GM21723 (cell line): ENCODE results near the gene MDGA2.
"Not testable (repeated sequence)": the region's sequence is repeated elsewhere in the genome, so short reads cannot be mapped to it uniquely, and the experiment has no call there.

Experiments
- ATAC-seq: cut with Tn5 transposase; IDR thresholded peaks from one replicate; pipeline ENCODE4 v1.9.1; 2021; ENCODE audit warnings: mild to moderate bottlenecking, moderate library complexity; ENCODE audit not compliant: unreplicated experiment

The MDGA2 gene

GRCh38 chr14:47246367-47246766 lies 429.0 kb downstream of the MDGA2 start:
- no peak for ATAC-seq

DNA sequence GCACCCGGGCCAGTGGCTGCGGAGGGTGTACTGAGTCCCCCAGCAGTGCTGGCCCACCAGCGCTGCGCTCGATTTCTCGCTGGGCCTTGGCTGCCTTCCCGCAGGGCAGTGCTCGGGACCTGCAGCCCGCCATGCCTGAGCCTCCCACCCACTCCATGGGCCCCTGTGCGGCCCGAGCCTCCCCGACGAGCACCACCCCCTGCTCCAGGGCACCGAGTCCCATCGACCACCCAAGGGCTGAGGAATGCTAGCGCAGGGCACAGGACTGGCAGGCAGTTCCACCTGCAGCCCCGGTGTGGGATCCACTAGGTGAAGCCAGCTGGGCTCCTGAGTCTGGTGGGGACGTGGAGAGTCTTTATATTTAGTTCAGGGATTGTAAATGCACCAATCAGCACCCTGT lies 432.8 kb downstream of the MDGA2 start:
- not testable (repeated sequence) for ATAC-seq

DNA sequence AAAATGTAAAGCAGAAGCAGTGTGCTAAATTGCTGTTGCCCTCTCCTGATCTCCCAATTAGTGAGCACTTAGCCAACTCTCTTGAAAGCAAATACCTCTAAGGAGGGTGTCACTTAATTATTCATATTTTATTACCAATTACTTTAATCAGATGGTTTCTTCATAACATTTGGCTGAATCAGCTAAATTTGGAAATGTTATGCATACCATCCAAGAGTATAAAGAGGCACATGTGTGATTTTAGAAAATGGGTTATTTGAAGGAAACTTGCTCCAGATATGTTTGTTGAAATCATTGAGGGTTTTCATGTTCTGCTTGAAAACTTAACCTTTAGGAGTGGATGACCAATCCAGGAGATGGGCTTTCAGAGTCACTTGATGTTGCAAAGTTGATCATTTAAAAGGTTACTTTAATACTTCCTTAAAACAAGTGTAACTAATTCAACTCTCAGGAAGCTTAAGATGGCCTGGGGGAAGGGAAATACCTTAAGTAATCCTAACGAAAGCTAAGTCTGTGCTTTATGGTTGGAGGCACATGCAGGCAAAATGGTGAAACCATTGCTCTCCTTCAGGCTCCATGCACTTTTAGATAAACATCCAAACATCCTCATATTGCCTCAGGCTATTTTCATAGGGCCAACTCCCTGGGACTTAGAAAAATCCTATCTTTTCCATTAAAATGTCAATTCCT lies 434.5 kb downstream of the MDGA2 start:
- no peak for ATAC-seq

DNA sequence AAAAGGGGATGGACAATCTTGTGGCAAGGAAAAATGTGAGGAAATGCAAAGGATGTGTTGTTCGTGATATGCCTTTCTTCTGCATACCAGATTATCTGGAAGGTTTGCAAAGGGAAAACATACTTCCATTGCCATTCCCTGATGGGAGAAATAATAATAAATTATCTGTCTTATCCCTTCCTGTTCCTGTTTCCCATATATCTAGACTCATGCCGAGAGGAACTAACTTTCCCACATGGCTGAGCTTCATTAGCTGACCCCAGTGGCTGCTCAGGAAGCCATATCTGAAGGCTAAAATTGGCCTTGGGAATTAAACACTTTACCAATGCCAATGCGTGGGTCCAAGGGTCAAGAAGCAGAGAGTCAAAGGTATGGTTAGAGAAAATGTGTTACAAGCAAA lies 439.8 kb downstream of the MDGA2 start:
- ATAC-seq: no peak

GRCh38 chr14:47226877-47227520 lies 448.4 kb downstream of the MDGA2 start:
- no peak for ATAC-seq

DNA sequence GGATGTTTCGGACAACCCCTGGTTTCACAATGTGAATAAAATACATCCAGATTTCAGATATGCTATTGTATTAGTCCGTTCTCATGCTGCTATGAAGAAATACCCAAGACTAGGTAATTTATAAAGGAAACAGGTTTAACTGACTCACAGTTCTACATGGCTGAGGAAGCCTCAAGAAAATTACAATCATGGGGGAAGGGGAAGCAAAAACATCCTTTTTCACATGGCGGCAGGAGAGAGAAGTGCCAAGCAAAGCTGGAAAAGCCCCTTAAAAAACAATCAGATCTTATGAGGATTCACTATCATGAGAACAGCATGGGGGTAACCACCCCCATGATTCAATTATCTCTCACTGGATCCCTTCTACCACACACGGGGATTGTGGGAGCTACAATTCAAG lies 451.7 kb downstream of the MDGA2 start:
- no peak for ATAC-seq

GRCh38 chr14:47220096-47220495 lies 455.3 kb downstream of the MDGA2 start:
- no peak for ATAC-seq

- no peak for ATAC-seq
Measured at GRCh38 chr14:47211263-47211662, 464.1 kb downstream of the MDGA2 start.

- ATAC-seq: no peak
Measured at GRCh38 chr14:47210099-47210498, 465.3 kb downstream of the MDGA2 start.

- no peak for ATAC-seq
Measured at GRCh38 chr14:47208434-47208833, 467.0 kb downstream of the MDGA2 start.

- no peak for ATAC-seq
Measured at GRCh38 chr14:47207617-47208016, 467.8 kb downstream of the MDGA2 start.

DNA sequence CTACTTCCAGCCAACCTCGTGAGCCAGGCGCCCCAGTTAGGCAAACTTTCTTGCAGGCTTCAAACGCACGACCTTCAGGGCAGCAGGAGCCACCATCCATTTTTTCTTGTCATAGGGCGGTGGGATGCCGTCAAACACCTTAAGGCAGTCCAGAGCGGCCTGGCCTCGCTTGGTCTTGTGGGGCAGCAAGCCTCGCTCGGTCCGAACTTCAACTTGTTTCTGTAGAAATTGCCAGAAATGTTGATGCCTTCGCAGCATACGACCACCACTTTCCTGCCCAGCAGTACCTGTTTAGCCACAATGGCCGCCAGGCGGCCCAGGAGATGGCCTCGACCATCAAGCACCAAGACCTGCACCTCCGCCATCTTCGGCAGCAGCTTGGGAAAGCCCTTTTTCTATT lies 474.7 kb downstream of the MDGA2 start:
- no peak for ATAC-seq

DNA sequence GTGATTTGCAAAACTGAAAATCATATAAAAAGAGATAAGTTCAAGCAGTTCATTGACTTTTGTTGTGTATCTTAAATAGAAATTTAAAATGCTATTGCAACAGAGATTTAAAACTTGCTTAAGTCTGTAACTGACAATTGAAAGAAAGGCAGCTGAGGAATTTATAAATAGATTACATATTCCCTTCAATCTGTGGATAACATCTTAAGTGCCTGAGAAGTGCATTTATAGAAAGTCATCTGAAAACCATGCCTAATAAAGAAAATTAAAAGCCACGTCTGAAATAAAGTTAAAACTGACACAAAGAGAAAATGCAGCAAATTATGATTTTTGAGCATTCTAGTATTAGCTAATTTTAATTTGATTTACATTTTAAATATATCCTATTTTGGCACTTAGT lies 479.8 kb downstream of the MDGA2 start:
- ATAC-seq: no peak

GRCh38 chr14:47194055-47194454 lies 481.4 kb downstream of the MDGA2 start:
- no peak for ATAC-seq

- not testable (repeated sequence) for ATAC-seq
Measured at GRCh38 chr14:47192203-47192602, 483.2 kb downstream of the MDGA2 start.

DNA sequence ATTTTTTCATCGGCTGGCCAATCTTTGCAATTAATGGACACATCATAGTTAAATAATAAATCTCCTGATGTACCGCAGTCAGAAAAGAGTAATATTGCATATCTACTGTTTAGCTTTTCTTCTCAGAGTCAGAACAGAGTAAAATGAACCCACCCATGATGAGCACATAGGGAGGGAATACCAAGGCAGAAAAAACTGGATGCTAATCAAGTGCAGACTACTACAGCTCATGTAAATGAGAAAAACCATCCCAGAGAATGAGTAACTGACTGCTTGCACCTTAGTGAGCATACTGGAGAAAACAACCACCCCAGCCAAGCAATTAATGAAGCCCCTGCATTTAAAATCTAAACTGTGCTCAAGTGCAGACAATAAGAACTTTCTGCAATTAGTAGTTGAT lies 483.7 kb downstream of the MDGA2 start:
- ATAC-seq: no peak

- no peak for ATAC-seq
Measured at GRCh38 chr14:47189911-47190484, 485.4 kb downstream of the MDGA2 start.

- no peak for ATAC-seq
Measured at GRCh38 chr14:47186486-47186885, 488.9 kb downstream of the MDGA2 start.

DNA sequence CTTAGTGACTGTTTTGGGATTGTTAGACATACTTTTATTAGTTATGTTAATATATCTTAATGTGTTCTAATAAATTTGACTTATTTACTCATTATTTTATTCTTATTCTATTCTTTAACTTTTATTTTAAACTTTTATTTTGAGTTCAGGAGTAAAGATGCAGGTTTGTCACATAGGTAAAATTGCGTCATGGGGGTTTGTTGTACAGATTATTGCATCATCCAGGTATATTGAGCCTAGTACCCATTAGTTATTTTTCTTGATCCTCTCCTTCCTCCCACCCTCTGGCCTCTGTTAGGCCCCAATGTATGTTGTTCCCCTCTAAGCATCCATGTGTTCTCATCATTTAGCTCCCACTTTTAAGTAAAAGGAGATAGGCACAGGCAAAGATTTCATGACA lies 495.5 kb downstream of the MDGA2 start:
- ATAC-seq: no peak

DNA sequence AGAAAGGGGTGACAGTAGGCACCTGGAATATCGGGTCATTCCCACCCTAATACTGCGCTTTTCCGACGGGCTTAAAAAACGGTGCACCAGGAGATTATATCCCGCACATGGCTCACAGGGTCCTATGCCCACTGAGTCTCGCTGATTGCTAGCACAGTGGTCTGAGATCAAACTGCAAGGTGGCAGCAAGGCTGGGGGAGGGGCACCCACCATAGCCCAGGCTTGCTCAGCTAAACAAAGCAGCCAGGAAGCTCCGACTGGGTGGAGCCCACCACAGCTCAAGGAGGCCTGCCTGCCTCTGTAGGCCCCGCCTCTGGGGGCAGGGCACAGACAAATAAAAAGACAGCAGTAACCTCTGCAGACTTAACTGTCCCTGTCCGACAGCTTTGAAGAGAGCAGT lies 503.5 kb downstream of the MDGA2 start:
- ATAC-seq: not testable (repeated sequence)

DNA sequence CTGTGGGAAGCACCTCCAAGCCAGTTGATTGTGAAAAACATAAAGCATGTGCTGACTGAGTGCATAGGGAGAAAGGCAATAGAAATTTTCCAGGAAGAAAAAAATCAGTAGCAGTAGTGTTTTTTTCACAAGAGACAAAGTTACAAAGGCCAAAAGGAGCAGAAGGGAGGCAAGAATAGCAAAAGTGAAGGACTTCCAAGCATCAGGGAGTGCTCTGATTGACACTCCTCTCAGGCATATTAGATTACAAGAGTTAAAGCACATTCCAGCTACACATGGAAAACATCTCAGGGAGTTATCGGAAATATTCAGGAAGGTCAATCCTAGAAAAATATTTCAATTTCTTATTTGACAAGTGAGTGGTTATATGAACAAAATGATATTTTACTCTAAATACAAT lies 508.0 kb downstream of the MDGA2 start:
- ATAC-seq: no peak

- ATAC-seq: no peak
Measured at GRCh38 chr14:47155395-47155794, 520.0 kb downstream of the MDGA2 start.
